Liver (tissue), 9 donors: ENCODE data around the gene DCLK2. TPM values are rescaled to one million over a fixed set of nuclear protein-coding genes. Genes with fewer than 3 reads are reported as not detected.
A peak's percentile ranks its signal among the peaks of the same experiment; 100 is the strongest.

Experiments used
- DNase-seq: peaks from one replicate; pipeline ENCODE4 v3.0.0-alpha.2; 2017; ENCODE audit warnings: low spot score
- H3K27ac ChIP-seq, 2 donors: one replicate each; pipeline ENCODE4 v1.7.0; 2013; ENCODE audit warnings: inconsistent platforms in 2 of 2, low read length in 2 of 2, control low read depth in 1 of 2, low read depth in 1 of 2, mild to moderate bottlenecking in 1 of 2
- H3K27me3 ChIP-seq, 4 donors: one replicate each; pipeline versions ENCODE4 v1.6.1 to v1.7.0; 2013; ENCODE audit warnings: low read length in 3 of 4, inconsistent platforms in 1 of 4, mild to moderate bottlenecking in 1 of 4, moderate library complexity in 1 of 4; ENCODE audit not compliant: control insufficient read depth in 4 of 4, insufficient read depth in 4 of 4
- H3K36me3 ChIP-seq, 4 donors: one replicate each; pipeline versions ENCODE4 v1.6.1 to v1.7.0; 2013; ENCODE audit warnings: low read length in 3 of 4, mild to moderate bottlenecking in 3 of 4, low read depth in 1 of 4, moderate library complexity in 1 of 4; ENCODE audit not compliant: control insufficient read depth in 4 of 4, insufficient read depth in 3 of 4
- H3K4me1 ChIP-seq, 4 donors: one replicate each; pipeline versions ENCODE4 v1.6.1 to v1.7.0; 2013; ENCODE audit warnings: low read length in 3 of 4, mild to moderate bottlenecking in 3 of 4, moderate library complexity in 1 of 4; ENCODE audit not compliant: control insufficient read depth in 4 of 4, insufficient read depth in 4 of 4
- H3K4me3 ChIP-seq, 3 donors: one replicate each; pipeline versions ENCODE4 v1.6.1 to v1.7.0; 2013; ENCODE audit warnings: low read length in 3 of 3, control low read depth in 1 of 3, low read depth in 1 of 3, mild to moderate bottlenecking in 1 of 3
- H3K9ac ChIP-seq, 2 donors: one replicate each; pipeline ENCODE4 v1.7.0; 2013; ENCODE audit warnings: low read length in 2 of 2, mild to moderate bottlenecking in 2 of 2, moderate library complexity in 2 of 2, control low read depth in 1 of 2, low read depth in 1 of 2
- H3K9me3 ChIP-seq, 4 donors: one replicate each; pipeline versions ENCODE4 v1.6.1 to v1.7.0; 2013; ENCODE audit warnings: low read length in 3 of 4; ENCODE audit not compliant: control insufficient read depth in 4 of 4
- EGR1 ChIP-seq, 2 donors: IDR thresholded peaks; 2 replicates each; pipeline ENCODE4 v1.6.1; 2016 to 2018; ENCODE audit warnings: antibody characterized with exemption in 2 of 2, low read depth in 2 of 2
- FOXA2 ChIP-seq: IDR thresholded peaks from 2 replicates; pipeline ENCODE4 v1.6.1; 2016; ENCODE audit warnings: antibody characterized with exemption
- GABPA ChIP-seq, 2 donors: IDR thresholded peaks in 1 of 2; conservative IDR thresholded peaks in 1 of 2; 2 replicates each; pipeline ENCODE4 v1.6.1; 2016; ENCODE audit warnings: antibody characterized with exemption in 2 of 2, mild to moderate bottlenecking in 1 of 2, moderate library complexity in 1 of 2
- HNF4A ChIP-seq, 2 donors: conservative IDR thresholded peaks; 2 replicates each; pipeline ENCODE4 v1.6.1; 2016; ENCODE audit warnings: antibody characterized with exemption in 2 of 2, mild to moderate bottlenecking in 2 of 2
- HNF4G ChIP-seq: IDR thresholded peaks from 2 replicates; pipeline ENCODE4 v1.6.1; 2016; ENCODE audit warnings: antibody characterized with exemption
- NR2F2 ChIP-seq: IDR thresholded peaks from 2 replicates; pipeline ENCODE4 v1.6.1; 2016; ENCODE audit warnings: antibody characterized with exemption
- RAD21 ChIP-seq, 2 donors: IDR thresholded peaks; 2 replicates each; pipeline ENCODE4 v1.6.1; 2016; ENCODE audit warnings: antibody characterized with exemption in 2 of 2, mild to moderate bottlenecking in 2 of 2
- REST ChIP-seq: IDR thresholded peaks from 2 replicates; pipeline ENCODE4 v1.6.1; 2016; ENCODE audit warnings: antibody characterized with exemption, mild to moderate bottlenecking
- TAF1 ChIP-seq: conservative IDR thresholded peaks from 2 replicates; pipeline ENCODE4 v1.6.1; 2016; ENCODE audit warnings: antibody characterized with exemption, mild to moderate bottlenecking
- YY1 ChIP-seq: IDR thresholded peaks from 2 replicates; pipeline ENCODE4 v1.6.1; 2016; ENCODE audit warnings: antibody characterized with exemption, mild to moderate bottlenecking
- WGBS: extraction: QIAGEN DNeasy Blood & Tissue Kit; methylation state at CpG from one replicate; pipeline ENCODE4 v1.1.7; 2013; 5-methylcytosine and 5-hydroxymethylcytosine counted together
- polyA plus RNA-seq, 2 donors: library from polyadenylated mRNA; stranded (reverse) in 1 of 2; unstranded in 1 of 2; fragments of 200-250 nt in 1 of 2; fragments of >200 nt in 1 of 2; fragmentation: Nextera tagmentation in 1 of 2; extraction: Ambion mirVana in 1 of 2; gene quantifications; one replicate each; pipeline versions ENCODE4 v1.2.1 to v1.2.3, GENCODE V29; 2013 to 2015
- total RNA-seq, 2 donors: library from RNA; depleted of rRNA; stranded (reverse); fragments of >200 nt; gene quantifications; one replicate each; pipeline ENCODE4 v1.2.3, GENCODE V29; 2014
- TF ChIP-seq, protein P1 (sequence below): IDR thresholded peaks from 2 replicates; pipeline ENCODE4 v1.6.1; 2016; ENCODE audit warnings: antibody characterized with exemption
- TF ChIP-seq, protein P2 (sequence below): fragments of 150-350 bp; IDR thresholded peaks from 2 replicates; pipeline ENCODE4 v1.5.1; 2017; ENCODE audit warnings: improper control_type of control experiment, low read depth, low read length; ENCODE audit not compliant: missing input control
- TF ChIP-seq, protein P3 (sequence below): IDR thresholded peaks from 2 replicates; pipeline ENCODE4 v1.6.1; 2016; ENCODE audit warnings: antibody characterized with exemption
- donor health status: healthy.
- donor health status: healthy.
- donor health status: healthy.
- donor health status: healthy.
- donor health status: healthy.

The DCLK2 gene
- total and polyA plus RNA-seq, 4 donors, result 0.14 to 1.7 (median 0.50) TPM

DNA sequence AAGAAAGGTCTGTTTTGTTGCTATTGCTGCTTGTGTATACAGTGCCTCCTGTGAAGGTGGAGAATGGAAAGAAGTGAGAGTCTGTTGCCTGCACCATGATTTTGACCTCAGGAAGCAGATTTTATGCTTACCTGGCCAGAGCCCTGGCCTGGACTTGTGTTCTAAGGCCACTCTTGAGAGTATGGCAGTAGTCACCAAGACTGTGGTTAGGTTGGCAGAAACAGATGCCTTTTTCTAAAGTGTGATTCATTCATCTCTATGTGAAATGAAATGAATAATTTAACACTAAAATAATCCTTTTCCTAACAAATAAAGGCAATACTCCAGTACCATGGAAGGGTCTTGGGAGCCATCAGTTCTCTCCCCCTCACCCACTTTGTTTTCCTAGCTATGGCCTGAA, 161.8 kb downstream of the DCLK2 start:
- Histone ChIP-seq H3K27me3 (no peaks in the 10 kb centered on the region), H3K36me3 (no peaks in the 10 kb centered on the region), H3K9me3 (no peaks in the 10 kb centered on the region), H3K9ac (no peak overlapping the region), H3K4me1 (no peaks in the 10 kb centered on the region), H3K27ac (no peak overlapping the region), H3K4me3 (no peak overlapping the region)
- no peak for DNase-seq
- TF ChIP-seq, protein P1, sequence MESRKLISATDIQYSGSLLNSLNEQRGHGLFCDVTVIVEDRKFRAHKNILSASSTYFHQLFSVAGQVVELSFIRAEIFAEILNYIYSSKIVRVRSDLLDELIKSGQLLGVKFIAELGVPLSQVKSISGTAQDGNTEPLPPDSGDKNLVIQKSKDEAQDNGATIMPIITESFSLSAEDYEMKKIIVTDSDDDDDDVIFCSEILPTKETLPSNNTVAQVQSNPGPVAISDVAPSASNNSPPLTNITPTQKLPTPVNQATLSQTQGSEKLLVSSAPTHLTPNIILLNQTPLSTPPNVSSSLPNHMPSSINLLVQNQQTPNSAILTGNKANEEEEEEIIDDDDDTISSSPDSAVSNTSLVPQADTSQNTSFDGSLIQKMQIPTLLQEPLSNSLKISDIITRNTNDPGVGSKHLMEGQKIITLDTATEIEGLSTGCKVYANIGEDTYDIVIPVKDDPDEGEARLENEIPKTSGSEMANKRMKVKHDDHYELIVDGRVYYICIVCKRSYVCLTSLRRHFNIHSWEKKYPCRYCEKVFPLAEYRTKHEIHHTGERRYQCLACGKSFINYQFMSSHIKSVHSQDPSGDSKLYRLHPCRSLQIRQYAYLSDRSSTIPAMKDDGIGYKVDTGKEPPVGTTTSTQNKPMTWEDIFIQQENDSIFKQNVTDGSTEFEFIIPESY, result no peak
- TF ChIP-seq, protein P2, sequence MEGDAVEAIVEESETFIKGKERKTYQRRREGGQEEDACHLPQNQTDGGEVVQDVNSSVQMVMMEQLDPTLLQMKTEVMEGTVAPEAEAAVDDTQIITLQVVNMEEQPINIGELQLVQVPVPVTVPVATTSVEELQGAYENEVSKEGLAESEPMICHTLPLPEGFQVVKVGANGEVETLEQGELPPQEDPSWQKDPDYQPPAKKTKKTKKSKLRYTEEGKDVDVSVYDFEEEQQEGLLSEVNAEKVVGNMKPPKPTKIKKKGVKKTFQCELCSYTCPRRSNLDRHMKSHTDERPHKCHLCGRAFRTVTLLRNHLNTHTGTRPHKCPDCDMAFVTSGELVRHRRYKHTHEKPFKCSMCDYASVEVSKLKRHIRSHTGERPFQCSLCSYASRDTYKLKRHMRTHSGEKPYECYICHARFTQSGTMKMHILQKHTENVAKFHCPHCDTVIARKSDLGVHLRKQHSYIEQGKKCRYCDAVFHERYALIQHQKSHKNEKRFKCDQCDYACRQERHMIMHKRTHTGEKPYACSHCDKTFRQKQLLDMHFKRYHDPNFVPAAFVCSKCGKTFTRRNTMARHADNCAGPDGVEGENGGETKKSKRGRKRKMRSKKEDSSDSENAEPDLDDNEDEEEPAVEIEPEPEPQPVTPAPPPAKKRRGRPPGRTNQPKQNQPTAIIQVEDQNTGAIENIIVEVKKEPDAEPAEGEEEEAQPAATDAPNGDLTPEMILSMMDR, result no peak
- TF ChIP-seq HNF4A (conservative IDR thresholded peaks at IDR 0.05), result no peak

DNA sequence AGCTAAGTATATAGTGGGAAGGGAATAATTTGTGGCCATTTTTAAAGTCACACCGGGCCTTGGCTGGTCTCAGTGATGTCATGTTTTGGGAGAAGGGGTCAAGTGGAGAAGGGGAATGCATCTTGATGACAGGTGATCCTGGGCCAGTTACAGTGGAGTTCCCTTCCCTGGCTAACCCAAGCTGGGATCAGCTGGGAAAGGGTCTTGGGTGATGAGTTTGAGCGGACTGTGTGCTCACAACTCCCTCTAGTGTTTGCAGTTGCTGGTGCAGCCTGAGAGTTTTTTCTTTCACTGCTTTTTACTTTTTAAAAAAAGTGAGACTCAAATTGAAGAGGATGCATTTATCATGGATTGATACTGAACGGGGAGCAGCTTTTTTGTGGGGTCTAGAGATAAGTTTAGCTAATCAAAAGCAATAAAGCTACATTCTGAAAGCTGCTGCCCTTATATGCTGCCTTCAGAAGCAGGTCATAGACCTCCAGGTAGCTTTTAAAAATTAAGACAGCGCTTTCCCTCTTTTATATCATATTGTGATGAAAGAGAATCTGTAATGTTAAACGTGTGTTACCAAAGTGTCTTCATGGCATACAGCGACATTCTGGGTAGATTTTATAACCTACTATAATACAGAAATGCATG, 164.7 kb downstream of the DCLK2 start:
- 44% methylated on average over 6 of the region's 6 CpGs for WGBS
- no peak for DNase-seq
- Histone ChIP-seq H3K27ac (no peak overlapping the region), H3K9me3 (no peaks in the 10 kb centered on the region), H3K9ac (no peak overlapping the region), H3K36me3 (no peaks in the 10 kb centered on the region), H3K4me3 (no peak overlapping the region), H3K4me1 (no peaks in the 10 kb centered on the region), H3K27me3 (no peaks in the 10 kb centered on the region)
- TF ChIP-seq HNF4G (no peak), RAD21 (IDR thresholded peaks at IDR 0.05) (peak; percentile 89 to 90)
- TF ChIP-seq, protein P2, result peak; percentile 86
- TF ChIP-seq, protein P3, sequence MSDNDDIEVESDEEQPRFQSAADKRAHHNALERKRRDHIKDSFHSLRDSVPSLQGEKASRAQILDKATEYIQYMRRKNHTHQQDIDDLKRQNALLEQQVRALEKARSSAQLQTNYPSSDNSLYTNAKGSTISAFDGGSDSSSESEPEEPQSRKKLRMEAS, result no peak

DNA sequence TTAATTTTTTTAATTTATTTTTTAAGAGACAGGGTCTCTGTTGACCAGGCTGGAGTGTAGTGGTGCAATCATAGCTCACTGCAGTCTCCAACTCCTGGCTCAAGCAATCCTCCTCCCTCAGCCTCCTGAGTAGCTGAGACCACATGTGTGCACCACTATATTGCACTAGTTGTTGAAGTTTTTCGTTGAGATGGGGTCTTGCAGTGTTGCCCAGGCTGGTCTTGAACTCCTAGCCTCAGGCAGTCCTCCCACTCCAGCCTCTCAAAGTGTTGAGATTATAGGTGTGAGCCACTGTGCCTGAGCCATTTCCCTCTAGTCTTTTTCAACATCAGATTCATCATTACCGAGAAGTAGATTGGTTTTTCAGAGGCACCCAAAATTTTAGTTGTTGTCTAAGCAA, 165.7 kb downstream of the DCLK2 start:
- Histone ChIP-seq H3K9ac (no peak overlapping the region), H3K4me3 (no peak overlapping the region), H3K27ac (no peak overlapping the region), H3K27me3 (no peaks in the 10 kb centered on the region), H3K4me1 (no peaks in the 10 kb centered on the region), H3K9me3 (no peaks in the 10 kb centered on the region), H3K36me3 (no peaks in the 10 kb centered on the region)
- DNase-seq, result no peak
- WGBS, result 82% methylated on average over 2 of the region's 2 CpGs
- TF ChIP-seq EGR1 (IDR thresholded peaks at IDR 0.05; ENCODE audit: low read depth in 2 of 2) (no peak), HNF4A (conservative IDR thresholded peaks at IDR 0.05) (no peak), GABPA (IDR thresholded peaks at IDR 0.05 in 1 of 2, conservative IDR thresholded peaks at IDR 0.05 in 1 of 2) (no peak), YY1 (no peak), REST (no peak), RAD21 (IDR thresholded peaks at IDR 0.05) (no peak), FOXA2 (no peak), TAF1 (no peak), NR2F2 (no peak)
- TF ChIP-seq, protein P1, result no peak
